GM19438 (cell line): Measurements from ENCODE around the gene IFNGR2.
"Not testable (repeated sequence)": the region's sequence is repeated elsewhere in the genome, so short reads cannot be mapped to it uniquely, and the experiment has no call there.

Experiments
- ATAC-seq: cut with Tn5 transposase; IDR thresholded peaks from one replicate; pipeline ENCODE4 v1.9.1; 2021; ENCODE audit warnings: low read depth; ENCODE audit not compliant: unreplicated experiment

IFNGR2 gene

DNA sequence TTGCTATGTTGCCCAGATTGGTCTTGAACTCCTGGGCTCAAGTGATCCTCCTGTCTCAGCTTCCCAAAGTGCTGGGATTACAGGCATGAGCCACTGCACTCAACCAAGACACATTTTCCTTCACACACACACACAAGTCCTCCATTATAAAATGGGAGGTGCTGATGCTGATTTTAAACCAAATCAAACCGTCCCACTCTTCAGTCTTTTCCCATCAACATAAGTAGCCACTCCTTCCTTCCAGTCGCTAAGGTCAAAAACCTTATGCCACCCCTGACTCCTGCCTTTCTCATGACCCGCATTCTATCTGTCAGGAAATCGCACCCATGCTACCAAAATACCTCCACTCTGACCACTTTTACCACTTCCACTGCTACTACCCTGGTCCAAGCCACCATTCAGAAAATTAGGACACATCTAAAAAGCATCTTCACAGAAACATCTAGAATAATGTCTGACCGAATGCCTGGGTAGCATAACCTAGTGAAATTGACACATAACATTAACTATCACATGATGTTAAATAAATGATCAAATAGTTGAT is 28.0 kb upstream of the IFNGR2 start:
- ATAC-seq: no peak

DNA sequence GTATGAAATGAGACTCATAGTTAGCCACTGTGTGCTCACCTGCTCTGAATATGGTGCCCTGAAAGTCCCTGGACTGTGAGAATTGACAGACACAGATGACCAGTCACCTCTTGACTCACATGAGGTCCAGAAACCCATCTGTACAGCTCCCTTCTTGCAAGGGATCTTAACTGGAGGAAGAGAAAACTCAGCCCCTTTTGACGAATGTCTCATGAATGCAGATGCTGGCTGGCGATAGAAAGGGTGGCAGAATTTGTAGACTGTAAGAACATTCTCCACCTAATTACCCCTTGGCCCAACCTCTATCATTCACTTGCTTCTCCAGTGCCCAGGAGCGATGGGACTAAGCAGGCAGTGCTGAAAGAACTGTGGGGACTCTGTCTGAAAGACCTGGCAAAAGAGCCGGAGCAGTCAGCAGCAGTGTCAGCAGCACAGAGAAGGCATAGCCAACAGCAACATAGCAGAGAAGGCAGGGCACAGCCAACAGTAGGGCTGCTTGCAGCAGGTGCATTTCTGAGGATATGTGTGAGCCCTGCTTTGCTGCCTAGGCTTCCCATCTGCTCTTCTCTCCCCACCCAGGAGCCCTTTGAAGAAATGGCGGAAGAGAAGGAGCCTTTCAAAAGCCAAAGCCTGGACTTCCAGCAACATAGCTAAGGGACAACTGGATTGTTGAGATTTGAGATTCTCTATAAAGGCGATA is 25.8 kb upstream of the IFNGR2 start:
- no peak for ATAC-seq

DNA sequence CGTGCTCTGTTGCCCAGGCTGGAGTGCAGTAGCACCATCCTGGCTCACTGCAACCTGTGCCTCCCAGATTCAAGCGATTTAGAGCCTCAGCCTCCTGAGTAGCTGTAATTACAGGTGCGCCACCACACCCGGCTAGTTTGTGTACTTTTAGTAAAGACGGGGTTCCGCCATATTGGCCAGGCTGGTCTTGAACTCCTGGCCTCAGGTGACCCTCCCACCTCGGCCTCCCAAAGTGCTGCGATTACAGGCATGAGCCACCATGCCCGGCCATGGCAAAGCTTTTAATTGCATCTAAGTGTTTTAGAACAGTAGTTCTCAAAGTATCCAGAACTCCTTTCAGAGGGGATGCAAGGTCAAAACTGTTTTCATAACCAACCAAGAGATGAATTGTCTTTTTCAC is 25.1 kb upstream of the IFNGR2 start:
- no peak for ATAC-seq

DNA sequence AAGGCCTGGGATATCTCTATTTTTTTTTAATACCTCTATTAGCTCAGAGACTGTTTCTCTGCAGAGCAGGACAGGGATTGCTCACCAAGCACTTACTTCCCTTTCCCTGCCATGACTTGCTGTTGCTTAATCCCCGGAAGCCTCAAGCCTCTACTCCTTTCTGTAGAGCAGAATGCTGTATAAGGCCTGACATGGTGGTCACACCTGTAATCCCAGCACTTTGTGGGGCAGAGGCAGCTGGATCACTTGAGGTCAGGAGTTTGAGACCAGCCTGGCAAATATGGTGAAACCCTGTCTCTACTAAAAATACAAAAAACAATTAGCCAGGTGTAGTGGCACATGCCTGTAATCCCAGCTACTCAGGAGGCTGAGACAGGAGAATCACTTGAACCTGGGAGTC is 23.3 kb upstream of the IFNGR2 start:
- ATAC-seq: not testable (repeated sequence)

GRCh38 chr21:33380483-33380998 is 22.7 kb upstream of the IFNGR2 start:
- ATAC-seq: peak; percentile 41

- ATAC-seq: not testable (repeated sequence)
Observed at GRCh38 chr21:33381381-33381780, 21.8 kb upstream of the IFNGR2 start.

GRCh38 chr21:33383056-33383888 is 19.9 kb upstream of the IFNGR2 start:
- ATAC-seq: peak; percentile 77

DNA sequence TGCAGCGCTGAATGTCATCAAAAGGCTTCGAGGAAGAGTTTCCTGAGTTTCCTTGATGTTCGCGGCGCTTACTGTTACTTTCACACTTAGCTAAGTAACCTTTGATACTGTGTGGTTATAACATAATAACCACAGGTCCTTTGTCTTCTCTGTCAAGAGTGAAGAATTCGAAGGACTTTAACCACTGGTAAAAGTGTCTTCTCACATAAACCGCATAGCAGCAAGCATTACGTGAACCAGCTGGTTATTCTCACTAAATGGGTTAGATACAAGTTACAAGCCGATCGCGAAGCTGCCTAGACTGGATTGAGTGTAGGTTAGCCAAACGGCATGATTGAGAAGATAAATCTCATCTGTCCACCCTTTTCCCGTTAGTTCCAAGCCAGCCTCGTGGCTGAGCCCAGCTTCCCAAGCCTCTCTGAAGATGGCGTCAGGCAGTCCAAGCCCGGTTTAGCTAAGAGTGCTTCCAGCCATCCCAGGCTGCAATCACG is 18.3 kb upstream of the IFNGR2 start:
- no peak for ATAC-seq

DNA sequence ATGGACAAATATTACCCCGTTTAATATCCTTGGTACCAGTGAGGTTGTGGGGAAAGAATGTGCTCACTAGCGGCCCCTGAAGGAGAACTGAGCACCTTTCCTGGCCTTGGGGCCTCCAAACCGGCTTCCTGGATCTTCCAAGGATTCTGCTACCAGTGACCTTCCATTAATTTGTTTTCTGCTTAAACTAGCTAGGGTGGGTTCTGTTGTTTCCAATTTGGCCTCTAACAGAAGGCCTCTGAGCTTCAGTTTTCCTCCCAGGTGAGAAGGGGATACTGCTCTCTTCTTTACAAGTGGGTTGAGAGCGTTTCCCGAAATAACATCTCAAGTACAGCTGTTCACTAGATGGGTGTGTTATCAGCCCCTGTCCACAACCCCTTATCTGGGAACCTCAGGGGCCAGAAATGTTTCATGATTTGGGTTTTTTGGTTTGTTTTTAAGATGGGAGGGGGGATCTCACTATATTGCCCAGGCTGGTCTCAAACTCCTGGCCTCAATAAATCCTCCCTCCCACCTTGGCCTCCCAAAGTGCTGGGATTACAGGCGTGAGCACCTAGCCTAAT is 16.9 kb upstream of the IFNGR2 start:
- no peak for ATAC-seq

- no peak for ATAC-seq
Observed at GRCh38 chr21:33387294-33387693, 15.9 kb upstream of the IFNGR2 start.

DNA sequence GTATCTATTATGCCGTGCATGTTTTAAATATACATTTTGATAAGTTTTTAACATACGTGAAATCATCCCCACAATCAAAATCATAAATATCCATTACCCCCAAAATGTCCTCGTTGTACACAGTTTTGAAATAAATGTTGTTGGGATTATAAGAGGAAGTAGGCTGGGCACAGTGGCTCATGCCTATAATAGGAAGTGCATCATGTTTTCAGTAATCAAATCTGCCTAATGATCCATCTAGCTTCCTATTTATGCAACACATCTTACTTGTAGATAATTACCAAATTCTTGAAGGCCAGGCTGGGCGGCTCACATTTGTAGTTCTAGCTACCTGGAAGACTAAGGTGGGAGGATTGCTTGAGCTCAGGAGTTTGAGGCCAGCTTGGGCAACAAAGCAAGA is 15.0 kb upstream of the IFNGR2 start:
- no peak for ATAC-seq

GRCh38 chr21:33390479-33390878 is 12.7 kb upstream of the IFNGR2 start:
- ATAC-seq: no peak

- ATAC-seq: no peak
Observed at GRCh38 chr21:33391656-33392055, 11.6 kb upstream of the IFNGR2 start.

DNA sequence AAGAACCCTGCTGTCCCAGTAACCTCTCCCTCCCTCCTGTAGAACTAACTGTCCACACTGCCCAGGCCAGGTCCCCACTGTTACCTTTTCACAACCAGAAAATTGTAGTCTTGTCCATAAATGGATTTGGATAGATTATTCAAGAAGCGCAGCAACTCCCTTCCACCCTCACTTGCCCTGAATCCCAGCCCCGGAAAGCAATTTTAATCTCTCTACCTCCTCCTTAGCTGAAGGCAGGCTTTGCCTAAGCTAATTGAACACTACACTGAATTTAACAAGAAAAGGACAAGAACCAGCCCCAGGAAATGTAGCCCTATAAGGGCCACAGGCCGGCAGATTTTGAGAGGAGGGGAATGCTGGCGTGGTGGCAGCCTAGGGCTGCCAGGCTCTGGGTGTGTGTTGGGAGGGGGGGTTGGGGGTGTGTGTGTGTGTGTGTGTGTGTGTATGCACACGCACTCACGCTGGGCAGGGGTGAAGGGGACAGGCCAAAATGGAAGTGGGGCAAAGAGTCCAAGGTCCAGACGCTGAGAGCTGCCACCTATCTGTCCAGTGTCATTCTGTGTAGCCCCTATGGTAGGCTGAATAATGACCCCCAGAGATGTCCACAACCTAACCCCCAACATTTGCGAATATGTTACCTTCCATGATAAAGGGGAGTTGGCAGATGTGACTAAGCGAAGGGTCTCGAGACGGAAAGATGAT is 10.8 kb upstream of the IFNGR2 start:
- no peak for ATAC-seq

- no peak for ATAC-seq
Observed at GRCh38 chr21:33393348-33393747, 9.9 kb upstream of the IFNGR2 start.

- ATAC-seq: no peak
Observed at GRCh38 chr21:33394260-33394659, 9.0 kb upstream of the IFNGR2 start.

- no peak for ATAC-seq
Observed at GRCh38 chr21:33395891-33396331, 7.3 kb upstream of the IFNGR2 start.

- ATAC-seq: no peak
Observed at GRCh38 chr21:33396436-33396835, 6.8 kb upstream of the IFNGR2 start.

GRCh38 chr21:33396951-33397350 is 6.3 kb upstream of the IFNGR2 start:
- no peak for ATAC-seq

- ATAC-seq: no peak
Observed at GRCh38 chr21:33397717-33398116, 5.5 kb upstream of the IFNGR2 start.
